Kidney (tissue), 14 donors: ENCODE data around the gene DDX10. TPM values are rescaled to one million over a fixed set of nuclear protein-coding genes. Genes with fewer than 3 reads are reported as not detected.

Source experiments
- DNase-seq, 5 donors: peaks; one replicate each; pipeline ENCODE4 v3.0.0-alpha.2; 2013 to 2020
- FAIRE-seq: peaks from 2 replicates; lab custom pipeline; 2012; peaks lifted over from hg19 to GRCh38; lab: Jason Lieb, UNC
- H3K27ac ChIP-seq, 2 donors: one replicate each; pipeline ENCODE4 v1.7.0; 2013; ENCODE audit warnings: low read depth in 2 of 2, low read length in 2 of 2, inconsistent platforms in 1 of 2
- H3K27me3 ChIP-seq: one replicate; pipeline ENCODE4 v1.7.1; 2013; ENCODE audit warnings: low read length, inconsistent platforms; ENCODE audit not compliant: control insufficient read depth, insufficient read depth
- H3K36me3 ChIP-seq, 3 donors: one replicate each; pipeline versions ENCODE4 v1.7.0 to v1.7.1; 2013; ENCODE audit warnings: low read length in 3 of 3, control low read depth in 1 of 3, inconsistent platforms in 1 of 3; ENCODE audit not compliant: insufficient read depth in 3 of 3, control insufficient read depth in 2 of 3
- H3K4me1 ChIP-seq, 3 donors: one replicate each; pipeline versions ENCODE4 v1.7.0 to v1.7.1; 2013; ENCODE audit warnings: low read length in 3 of 3, inconsistent platforms in 1 of 3, low read depth in 1 of 3; ENCODE audit not compliant: control insufficient read depth in 2 of 3, insufficient read depth in 2 of 3
- H3K4me3 ChIP-seq, 3 donors: one replicate each; pipeline versions ENCODE4 v1.7.0 to v1.8.1; 2013; ENCODE audit warnings: low read length in 3 of 3, control low read depth in 1 of 3, inconsistent platforms in 1 of 3
- H3K9ac ChIP-seq, 3 donors: one replicate each; pipeline versions ENCODE4 v1.7.0 to v1.7.1; 2013; ENCODE audit warnings: low read length in 3 of 3, control low read depth in 1 of 3, inconsistent platforms in 1 of 3
- H3K9me3 ChIP-seq, 3 donors: one replicate each; pipeline versions ENCODE4 v1.7.0 to v1.7.1; 2013; ENCODE audit warnings: low read length in 3 of 3, control low read depth in 1 of 3, inconsistent platforms in 1 of 3; ENCODE audit not compliant: control insufficient read depth in 2 of 3, insufficient read depth in 1 of 3
- CTCF ChIP-seq: IDR thresholded peaks from 3 replicates; pipeline ENCODE4 v1.5.1; 2012; ENCODE audit warnings: mild to moderate bottlenecking, moderate library complexity, borderline replicate concordance; ENCODE audit not compliant: insufficient read depth; ENCODE audit errors: extremely low read depth
- intact Hi-C: fragments of 100-400 bp; cut with DNase I; formaldehyde crosslinking; loops from one replicate; pipeline ENCODE4 v1.11.1; 2022
- polyA plus RNA-seq: library from polyadenylated mRNA; stranded (reverse); fragments of 350-450 nt; fragmentation: Illumina TruSeq; extraction: RNeasy Lipid Tissue Mini Kit (QIAGEN cat#74804); gene quantifications from one replicate; pipeline ENCODE4 v1.2.3, GENCODE V29; 2014; ENCODE audit warnings: low read depth, low replicate concordance; ENCODE audit not compliant: insufficient read depth
- total RNA-seq: library from RNA; stranded (reverse); fragmentation: NEBNext Ultra II Directional; extraction: Animal tissue kit (Norgen Biotek cat#: 25700); gene quantifications from one replicate; pipeline ENCODE4 v1.2.1, GENCODE V29; 2021
- donor health status: control.
- donor health status: control.
- donor health status: control.
- donor health status: control.
- donor health status: control.
- donor health status: DM: yes; HTN: yes; CAD: no.
- donor health status: Normal renal cell carcinoma (clear cell type).

DDX10 gene
- total and polyA plus RNA-seq, 2 donors from 2014 or later: 24.8 to 79.2 TPM

- no peak for TF ChIP-seq CTCF
- Histone ChIP-seq H3K27ac (no peak overlapping the region), H3K4me3 (no peak overlapping the region), H3K27me3 (no peaks in the 10 kb centered on the region), H3K9me3 (no peaks in the 10 kb centered on the region), H3K36me3 (no peaks in the 10 kb centered on the region), H3K4me1 (no peaks in the 10 kb centered on the region), H3K9ac (no peak overlapping the region)
- DNase-seq: no peak
- FAIRE-seq: no peak
- intact Hi-C loops: no loop called here
These were observed 310.8 kb downstream of the DDX10 start for GRCh38 chr11:108975641-108976071.

GRCh38 chr11:108983636-108984420 is 319.0 kb downstream of the DDX10 start:
- intact Hi-C loops: no loop called here
- no peak for FAIRE-seq
- H3K4me1 ChIP-seq: peaks cover 0 to 3% (median 0%) of the 10 kb centered on the region in 3 donors

GRCh38 chr11:108984523-108984922 is 319.7 kb downstream of the DDX10 start:
- Histone ChIP-seq H3K4me1 (peaks cover 0 to 3% (median 0%) of the 10 kb centered on the region in 3 donors), H3K4me3 (no peak overlapping the region), H3K9ac (no peak overlapping the region), H3K9me3 (no peaks in the 10 kb centered on the region), H3K27me3 (no peaks in the 10 kb centered on the region), H3K36me3 (no peaks in the 10 kb centered on the region), H3K27ac (no peak overlapping the region)
- no peak for FAIRE-seq
- intact Hi-C loops: no loop called here
- DNase-seq: peak in 2 of 5 donors; percentile 3 to 21
- TF ChIP-seq CTCF: no peak

More at GRCh38 chr11:108983636-108984420, 319.0 kb downstream of the DDX10 start:
- no peak for TF ChIP-seq CTCF
- peak in 3 of 5 donors; percentile 24 to 65 (median 46) for DNase-seq
- Histone ChIP-seq H3K27ac (no peak overlapping the region), H3K4me3 (no peak overlapping the region), H3K9me3 (no peaks in the 10 kb centered on the region), H3K36me3 (no peaks in the 10 kb centered on the region), H3K9ac (no peak overlapping the region), H3K27me3 (no peaks in the 10 kb centered on the region)
